HG03469 (cell line): ENCODE results near the gene LRGUK.
A peak's percentile ranks its signal among the peaks of the same experiment; 100 is the strongest.

ENCODE experiments used
- ATAC-seq: cut with Tn5 transposase; IDR thresholded peaks from one replicate; pipeline ENCODE4 v1.9.1; 2021; ENCODE audit warnings: mild to moderate bottlenecking, moderate library complexity, moderate number of reproducible peaks; ENCODE audit not compliant: unreplicated experiment

The LRGUK gene

DNA sequence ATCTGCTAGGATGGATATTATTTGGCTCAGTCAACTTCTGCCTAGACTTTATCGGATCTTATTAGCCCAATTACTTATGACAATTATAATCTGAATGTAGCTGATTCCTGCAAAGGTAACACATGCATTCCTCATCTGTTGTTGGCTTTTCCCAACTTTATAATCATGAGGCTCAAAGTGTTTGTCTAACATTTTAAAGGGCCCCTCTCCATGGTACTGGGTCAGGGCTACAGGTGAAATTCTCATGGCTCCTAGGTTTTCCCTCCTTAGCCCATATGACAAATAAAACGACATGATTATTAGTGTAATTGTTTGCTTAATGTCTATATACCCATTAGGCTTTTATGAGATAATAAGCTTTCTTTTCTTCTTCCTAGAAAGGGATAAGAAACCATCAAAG lies 4.2 kb upstream of the LRGUK start:
- no peak for ATAC-seq

DNA sequence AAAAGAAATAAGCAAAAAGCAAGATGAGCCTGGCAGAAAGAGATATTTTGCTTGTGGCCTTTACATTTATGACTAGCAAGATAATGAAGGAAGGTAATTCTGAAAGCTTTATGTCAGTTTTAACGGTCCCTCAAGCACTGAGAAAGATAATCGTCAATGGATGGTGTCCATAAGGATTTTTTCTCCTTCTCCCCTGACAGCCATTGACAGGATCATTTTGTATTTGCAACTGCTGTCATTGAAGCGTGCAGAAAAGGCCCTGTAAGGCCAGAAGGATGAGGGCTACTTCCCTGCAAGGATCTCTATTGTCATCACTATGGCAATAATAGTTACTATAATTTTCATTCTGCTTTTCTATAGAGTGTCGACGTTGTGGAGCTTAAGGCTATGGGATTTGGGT lies 994 bp upstream of the LRGUK start:
- no peak for ATAC-seq

DNA sequence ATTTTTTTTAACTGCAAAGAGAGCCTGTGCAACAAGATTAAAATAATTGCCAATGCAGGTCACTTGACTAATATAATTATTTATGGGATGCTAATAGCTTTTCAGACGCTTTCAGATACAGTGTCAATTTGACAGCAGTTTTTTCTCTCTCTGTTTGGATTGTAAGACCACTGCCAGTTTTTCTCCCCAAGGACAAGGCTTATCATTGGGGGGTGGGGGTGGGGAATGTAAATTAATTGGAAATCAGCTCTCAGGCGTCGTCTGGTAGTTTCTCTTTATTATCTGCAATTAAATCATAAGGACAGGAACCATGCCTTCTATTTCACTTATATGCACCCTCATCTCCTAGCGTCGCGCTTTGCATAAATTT lies 559 bp upstream of the LRGUK start:
- ATAC-seq: no peak

DNA sequence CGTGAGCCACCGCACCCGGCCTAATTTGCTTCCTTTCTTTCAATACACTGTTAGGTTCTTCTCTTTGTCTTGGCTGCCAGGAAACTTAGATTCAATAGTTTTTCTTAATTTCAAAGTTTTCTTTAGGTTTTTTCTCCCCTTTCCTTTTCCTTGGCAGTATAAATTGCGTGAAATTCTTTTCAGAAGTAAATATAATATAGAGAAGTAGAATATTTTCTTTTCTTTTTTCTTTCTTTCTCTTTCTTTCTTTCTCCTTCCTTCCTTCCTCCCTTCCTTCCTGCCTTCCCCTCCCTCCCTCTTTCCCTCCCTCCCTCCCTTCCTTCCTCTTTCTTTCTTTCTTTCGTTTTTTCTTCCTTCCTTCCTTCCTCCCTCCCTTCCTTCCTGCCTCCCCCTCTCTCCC lies 1.7 kb downstream of the LRGUK start:
- no peak for ATAC-seq

DNA sequence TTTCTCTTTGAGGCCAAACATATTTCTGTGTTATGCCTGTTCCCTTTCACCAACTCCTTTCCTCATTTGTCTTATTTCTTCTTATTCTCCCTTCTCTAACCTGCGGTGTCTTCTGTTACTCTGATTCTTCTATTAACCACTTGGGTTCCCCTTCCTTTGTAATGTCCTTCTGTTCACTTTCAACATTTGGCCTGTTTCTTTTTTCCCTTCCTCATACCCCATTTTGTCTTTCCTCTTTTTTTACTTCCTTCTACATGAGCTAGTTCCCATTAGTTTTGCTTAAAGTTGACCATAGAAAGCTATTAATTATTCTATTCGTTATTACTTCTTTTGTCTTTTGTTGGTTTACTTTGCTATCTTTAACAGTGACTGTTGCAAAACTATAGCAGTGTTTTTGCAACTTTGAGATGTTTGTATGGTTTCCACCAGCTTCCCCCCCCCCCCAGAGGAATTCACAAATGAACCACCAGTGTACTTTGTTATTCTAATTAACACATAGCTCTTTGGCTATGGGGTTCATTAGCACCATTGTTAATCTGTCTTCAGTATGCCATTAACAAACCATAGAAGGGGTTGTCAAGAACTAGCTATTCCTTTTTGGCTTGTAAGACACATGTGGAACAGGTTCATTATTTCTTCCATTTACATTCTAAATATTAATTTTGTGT lies 2.9 kb downstream of the LRGUK start:
- ATAC-seq: no peak

DNA sequence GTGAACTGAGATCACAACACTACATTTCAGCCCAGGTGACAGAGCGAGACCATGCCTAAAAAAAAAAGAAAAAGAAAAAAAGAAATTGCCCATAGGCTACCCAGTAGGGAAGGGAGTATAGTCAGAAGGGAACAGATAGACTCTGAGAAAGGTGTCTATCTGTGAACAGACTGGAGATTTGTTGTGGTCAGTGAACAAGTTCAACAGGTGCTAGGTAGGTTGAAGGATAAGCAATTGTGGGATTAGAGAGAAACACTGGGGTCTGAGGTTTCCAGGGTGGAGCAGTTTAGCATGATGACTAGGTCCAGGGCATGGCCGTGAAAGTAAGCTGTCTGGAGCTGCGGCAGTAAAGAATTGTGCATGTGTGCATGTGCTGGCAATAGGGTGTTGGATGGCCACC lies 6.9 kb downstream of the LRGUK start:
- no peak for ATAC-seq

DNA sequence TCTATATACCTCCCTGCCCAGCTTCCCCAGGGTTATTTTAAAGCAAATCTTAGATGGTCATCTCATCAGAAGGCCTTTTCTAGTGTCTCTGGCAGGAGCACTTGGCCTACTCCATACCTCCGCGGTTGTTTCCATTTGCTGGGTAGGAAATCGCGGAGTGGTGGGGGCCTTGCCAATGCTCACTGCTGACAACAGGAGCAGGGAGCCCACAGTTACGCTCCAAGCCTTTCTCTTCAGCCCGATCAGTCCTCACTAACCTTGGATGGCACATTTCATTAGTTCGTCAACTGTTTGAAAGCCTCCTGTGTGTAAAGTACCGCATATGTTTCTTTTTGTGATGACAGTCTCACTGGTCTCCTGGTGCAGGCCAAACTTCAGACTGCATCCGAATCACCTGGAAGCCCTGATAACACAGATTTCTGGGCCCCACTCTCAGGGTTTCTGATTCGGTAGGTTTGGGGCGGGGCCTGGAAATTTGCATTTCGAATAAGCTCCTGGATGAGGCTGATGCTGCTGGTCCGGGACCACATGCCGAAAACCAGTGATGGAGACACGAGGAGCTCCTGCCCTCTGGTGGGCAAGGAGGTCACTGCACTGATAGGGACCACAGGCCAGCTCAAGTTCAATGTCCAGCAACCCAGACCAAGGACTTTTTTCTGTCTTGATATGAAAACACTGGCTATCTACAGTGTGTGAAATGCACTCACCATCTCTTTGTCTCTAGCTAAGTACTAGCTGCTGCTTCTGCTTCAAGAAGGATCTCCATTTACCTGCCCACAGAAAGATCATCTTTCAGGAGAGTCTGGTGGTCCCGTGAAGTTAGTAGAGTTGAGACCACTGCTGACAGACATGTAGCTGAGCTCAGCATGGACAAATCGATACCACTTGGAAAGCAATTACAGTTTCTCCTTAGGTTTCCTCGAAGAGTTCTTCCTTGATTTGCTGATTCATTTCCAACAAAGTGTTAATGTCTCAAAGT lies 14.0 kb downstream of the LRGUK start:
- no peak for ATAC-seq

DNA sequence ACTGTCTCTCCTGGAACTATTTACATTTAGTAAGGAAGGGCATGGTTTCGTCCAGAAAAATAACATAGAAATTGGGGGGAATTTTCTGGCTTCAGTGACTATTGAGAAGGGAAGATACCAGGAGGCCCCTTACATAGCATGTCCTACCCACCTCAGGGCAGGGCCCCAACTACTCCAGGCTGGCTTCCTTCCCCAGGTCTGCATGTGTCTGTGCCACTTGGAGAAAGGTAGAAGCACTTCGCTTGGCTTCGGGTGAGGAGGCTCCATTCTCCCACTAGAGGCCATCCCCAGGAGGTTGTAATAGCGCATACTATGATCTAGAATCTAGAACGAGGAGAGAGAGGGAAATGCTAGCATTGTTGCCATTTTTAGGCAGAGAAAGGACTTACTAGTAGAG lies 14.7 kb downstream of the LRGUK start:
- no peak for ATAC-seq

DNA sequence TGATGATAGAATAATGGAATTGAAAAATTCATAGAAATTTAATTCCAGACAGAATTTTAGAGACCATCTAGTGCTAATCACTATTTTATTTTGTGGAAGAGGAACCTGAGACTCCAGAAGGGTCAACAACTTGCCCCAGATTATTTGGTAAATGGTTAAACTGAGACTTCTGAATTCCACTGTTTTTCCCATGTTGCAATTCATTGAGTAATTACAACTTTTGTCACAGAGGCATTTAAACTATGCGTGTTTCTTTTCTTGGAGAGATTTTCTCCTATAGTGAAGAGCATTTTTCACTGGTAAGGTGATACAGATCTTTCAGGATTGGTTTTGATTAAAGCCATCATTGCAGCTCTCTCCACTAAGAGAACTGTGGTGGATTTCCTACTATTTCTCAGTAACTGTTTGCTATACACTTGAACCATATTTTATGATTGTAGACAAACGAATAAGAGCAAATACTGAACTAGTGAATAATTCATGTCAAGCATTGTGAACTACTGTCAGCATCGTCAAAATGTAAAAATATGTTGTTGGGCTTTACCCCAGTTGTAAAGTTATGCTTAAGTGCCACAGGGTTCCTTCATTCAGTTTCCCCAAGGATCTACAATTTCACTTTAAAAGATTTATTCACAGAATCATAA lies 26.5 kb downstream of the LRGUK start:
- no peak for ATAC-seq

DNA sequence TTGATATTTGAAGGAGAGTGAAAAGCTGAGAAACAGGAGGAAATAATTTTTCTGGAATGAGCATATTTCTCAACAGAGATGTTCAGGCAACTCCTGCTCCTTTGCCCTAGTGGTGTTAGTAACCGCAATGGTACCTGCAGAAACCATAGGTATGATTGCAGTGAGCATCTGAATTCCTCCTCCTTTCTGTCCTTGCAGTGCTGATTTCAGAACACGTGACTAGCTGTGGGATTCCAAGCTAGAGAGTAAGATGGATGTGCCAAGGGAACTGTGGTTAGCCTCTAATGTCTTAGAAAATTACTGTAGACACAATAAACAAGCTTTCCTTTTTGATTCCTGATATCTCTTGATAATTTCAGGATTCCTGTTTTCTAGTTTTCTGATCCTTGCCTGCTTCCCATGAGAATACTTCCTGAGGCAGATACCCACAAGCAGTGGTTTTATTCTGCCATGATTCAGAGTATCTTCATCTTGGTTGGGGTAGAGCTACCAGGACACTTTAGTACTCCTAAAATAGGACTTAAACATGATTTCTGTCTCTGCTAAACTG lies 27.5 kb downstream of the LRGUK start:
- ATAC-seq: no peak

DNA sequence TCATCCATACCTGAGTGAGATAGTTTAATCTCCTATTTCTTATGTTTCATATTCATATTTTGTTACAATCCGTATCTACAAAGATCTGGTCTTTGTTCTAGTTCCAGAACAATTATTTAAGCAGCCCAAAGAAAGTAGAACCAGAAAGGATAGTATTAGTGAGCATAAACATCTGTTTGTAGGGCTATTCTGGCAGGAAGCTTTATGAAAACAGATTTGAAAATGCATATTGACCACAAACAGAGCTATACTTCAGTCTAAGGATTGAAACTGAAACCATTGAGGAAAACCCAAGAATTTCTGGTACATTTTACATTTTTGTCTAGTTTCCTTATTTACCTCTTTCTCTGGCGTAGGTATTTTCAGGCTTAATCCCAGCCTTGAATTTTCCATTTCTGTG lies 28.1 kb downstream of the LRGUK start:
- ATAC-seq: no peak

DNA sequence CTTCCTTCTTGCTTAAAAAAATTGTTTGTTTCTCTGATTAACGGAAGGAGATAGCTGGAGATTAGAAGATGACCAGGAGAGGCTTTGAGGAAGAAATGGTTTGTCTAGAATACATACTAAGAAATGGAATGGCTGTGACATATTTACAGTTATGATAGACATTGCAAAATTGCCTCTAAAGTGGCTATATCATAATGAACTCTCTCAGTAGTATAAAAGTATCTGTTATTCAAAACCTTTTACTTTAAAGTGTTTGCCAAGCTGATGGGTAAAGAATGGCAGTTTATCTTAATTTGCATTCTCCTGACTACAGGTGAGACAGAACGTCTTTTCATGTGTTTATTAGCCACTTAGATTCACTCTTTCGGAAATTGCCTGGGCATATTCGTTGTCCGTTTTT lies 28.7 kb downstream of the LRGUK start:
- ATAC-seq: no peak

DNA sequence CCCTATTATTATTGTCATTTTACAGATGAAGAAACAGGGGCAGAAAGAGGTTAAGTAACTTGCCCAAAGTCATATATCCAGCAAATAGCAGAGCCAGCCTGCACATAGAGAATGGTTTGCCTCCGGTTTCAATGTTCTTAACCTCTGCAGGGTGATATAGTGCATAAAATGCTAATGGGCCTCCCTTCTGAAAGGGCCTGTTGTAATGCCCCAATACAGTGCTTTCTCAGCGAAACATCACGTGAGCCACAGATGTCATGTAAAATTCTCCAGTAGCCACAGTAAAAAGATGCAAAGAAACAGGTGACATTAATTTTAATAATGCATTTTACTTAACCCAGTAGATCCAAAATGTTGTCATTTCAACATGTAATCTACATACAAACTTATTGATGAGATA lies 38.1 kb downstream of the LRGUK start:
- ATAC-seq: no peak

DNA sequence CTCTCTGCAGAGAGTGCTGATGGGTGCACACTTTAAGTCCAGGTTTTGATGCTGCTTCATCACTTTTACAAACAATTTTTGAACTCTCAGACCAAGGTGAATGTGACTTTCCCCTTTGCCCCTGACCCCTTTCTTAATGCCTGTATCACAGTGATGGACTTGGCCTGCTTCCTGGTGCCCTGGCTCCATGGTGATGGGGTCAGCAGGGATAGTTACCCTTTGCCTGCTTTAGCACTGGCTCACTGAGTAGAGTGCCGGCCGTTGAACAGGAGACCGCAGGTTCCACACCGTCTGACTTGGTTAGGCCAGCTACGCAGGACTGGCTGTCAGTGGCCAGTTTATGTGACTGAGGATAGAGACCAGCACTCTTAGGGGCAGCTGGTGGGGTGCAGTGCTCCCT lies 40.1 kb downstream of the LRGUK start:
- no peak for ATAC-seq

DNA sequence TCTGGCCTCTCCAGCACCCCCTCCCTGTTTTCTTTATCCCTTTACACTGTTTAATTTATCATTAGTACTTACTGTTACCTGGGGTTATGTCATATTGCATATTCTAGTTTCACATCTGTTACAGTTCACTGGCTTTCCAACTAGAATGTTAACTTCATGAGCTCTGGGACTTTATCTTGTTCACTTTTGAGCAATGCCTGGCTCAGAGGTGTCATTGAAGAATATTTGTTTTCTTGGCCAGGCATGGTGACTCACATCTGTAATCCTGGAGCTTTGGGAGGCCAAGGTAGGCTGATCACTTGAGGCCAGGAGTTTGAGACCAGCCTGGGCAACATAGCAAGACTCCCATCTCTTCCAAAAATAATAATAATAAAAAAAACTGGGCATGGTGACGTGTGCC lies 40.7 kb downstream of the LRGUK start:
- ATAC-seq: no peak

DNA sequence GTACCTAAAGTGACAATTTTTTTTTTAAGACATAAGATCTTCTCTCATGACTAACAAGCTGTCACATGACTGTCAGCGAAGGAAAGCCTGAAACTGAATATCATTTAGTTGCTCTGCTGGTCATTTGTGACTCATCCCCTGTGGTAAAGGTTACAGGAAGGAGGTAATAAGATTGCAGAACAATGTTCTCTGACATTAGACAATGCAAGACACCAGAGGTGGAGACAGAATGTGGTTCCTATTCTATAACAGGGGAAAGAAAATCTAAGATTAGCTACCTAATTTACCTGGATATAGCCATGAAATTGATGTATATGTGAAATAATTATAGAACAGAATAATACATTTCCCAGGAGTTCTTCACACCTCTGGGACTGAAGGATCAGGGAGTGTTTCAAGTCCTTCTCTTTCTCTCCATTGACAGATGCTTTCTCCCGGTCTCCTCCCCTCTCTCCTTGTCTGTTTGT lies 47.7 kb downstream of the LRGUK start:
- ATAC-seq: peak; percentile 94

DNA sequence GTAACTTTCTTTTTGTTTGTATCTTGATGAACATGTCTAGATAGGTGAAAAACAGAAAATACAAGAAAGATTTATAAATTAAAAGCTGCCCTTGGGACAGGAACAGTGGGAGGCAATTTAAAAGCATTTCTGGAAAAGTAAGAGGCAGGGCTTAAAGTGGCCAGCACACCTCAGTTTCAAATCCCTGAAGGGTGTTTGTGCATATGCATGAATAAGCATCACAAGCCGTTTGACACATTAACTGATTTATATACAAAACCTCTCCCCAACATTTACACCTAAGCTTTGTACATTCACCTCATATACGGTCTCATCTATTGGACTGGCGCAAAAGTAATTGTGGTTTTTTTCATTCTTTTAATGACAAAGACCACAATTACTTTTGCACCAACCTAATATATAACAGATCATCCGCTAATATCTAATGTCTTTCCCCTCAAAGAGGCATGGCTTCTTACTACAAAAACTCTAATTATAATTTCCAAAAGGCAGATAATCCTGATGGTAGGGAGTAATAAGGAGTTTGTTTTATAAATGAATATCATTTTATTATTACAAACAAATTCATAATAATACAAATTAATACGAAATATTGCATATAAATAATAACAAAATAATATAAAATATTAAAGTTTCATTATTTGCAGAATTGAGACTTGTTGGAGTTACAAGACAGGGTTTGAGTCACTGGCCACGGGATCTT lies 48.3 kb downstream of the LRGUK start:
- ATAC-seq: no peak

DNA sequence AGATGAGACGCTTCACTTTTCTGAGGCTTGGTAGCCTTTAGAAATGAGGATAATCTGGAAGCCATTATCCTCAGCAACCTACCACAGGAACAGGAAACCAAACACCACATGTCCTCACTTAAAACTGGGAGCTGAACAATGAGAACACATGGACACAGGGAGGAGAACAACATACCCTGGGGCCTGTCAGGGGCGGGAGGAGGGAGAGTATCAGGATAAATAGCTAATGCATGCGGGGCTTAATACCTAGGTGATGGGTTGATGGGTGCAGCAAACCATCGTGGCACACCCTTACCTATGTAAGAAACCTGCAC lies 48.9 kb downstream of the LRGUK start:
- ATAC-seq: no peak

DNA sequence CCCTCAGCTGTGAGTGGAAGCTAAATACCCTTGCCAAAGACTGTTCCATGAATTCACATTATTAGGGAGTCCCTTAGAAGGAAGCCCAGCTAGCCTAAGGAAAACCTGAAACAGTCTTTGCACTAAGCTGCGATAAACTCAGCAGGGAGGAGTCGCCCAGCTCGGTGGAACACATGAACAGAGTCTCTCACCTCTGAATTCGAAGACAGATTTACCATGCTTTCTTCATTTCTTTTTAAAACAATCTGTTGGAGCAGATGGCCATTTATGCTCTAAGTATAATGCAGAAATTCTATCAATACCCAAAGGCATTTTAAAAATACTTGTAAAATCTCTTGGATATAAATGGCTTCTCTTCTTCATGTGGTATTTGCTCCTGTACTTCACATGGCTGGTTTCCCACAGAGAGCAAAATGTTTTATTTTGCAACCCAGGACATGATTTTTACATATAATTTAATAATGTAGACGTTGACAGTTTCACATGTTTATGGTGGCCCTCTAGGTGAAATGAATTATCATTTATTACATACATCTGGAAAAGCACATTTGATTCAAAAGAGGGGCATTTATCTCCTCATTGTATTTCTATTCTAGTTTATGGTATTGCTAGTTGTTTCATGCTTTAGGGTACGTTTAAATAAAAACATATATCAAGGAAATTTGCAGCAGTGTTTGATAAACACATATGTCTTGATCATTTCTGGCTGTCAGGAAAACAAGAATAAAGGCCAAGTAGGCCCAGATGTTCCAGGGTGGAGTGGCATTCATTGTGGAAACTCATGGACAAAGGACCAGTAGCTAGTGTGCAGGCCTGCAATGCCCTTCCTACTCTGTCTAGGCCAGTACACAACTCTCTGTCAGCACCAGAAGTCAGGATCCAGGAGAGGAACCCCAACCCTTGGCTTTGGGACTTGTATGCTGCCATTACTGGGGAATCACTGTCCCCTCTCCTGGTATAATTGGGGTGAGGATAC lies 52.2 kb downstream of the LRGUK start:
- no peak for ATAC-seq

DNA sequence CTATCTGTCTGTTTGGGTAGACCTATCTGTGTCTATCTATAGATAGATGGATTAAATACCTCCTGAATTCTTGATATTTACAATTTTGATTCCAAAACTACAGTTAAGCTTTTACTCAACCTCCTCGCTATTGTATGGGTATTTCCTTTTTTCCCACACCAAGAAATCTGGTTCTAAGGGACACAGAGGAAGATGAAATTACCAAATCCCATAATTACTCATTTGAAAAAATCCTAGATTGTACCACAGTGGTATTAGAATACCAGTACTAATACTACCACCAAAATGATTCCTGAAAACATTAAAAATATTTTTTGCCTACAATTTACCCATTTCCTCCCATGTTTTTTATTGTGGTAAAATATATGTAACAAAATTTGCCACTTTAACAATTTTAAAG lies 53.2 kb downstream of the LRGUK start:
- no peak for ATAC-seq
